NB4 (cell line): ENCODE results near the gene RSPH3.

Source experiments
- CTCF ChIP-seq: IDR thresholded peaks from one replicate; pipeline ENCODE4 v1.5.1; 2012; ENCODE audit warnings: low read depth, low read length
- MYC ChIP-seq: IDR thresholded peaks from 2 replicates; pipeline ENCODE4 v1.6.1; 2011; ENCODE audit warnings: low read depth, low read length
- POLR2A ChIP-seq: IDR thresholded peaks from 2 replicates; pipeline ENCODE4 v1.6.1; 2011; ENCODE audit warnings: mild to moderate bottlenecking; ENCODE audit not compliant: insufficient read length; ENCODE audit errors: extremely low read depth

GRCh38 chr6:158942349-158942748 is 57.7 kb downstream of the RSPH3 start:
- no peak for TF ChIP-seq POLR2A
- no peak for TF ChIP-seq CTCF
- TF ChIP-seq MYC, result no peak
